WERI-Rb-1 (cell line): ENCODE measurements around the gene EPN1.
A peak's percentile ranks its signal among the peaks of the same experiment; 100 is the strongest.

Source experiments
- DNase-seq: peaks from one replicate; pipeline ENCODE4 v3.0.0-alpha.2; 2020
- H3K27ac ChIP-seq: fragments of 250-450 bp; sonication (Bioruptor Pico); 2 replicates; pipeline ENCODE4 v1.5.1; 2020; ENCODE audit warnings: mild to moderate bottlenecking, moderate library complexity
- H3K27me3 ChIP-seq: fragments of 250-450 bp; sonication (Bioruptor Pico); 2 replicates; pipeline ENCODE4 v1.5.1; 2021; ENCODE audit warnings: mild to moderate bottlenecking, low read depth, moderate library complexity; ENCODE audit not compliant: insufficient read depth, severe bottlenecking
- H3K36me3 ChIP-seq: fragments of 250-450 bp; sonication (Bioruptor Pico); 2 replicates; pipeline ENCODE4 v1.5.1; 2020; ENCODE audit warnings: mild to moderate bottlenecking, moderate library complexity
- H3K4me3 ChIP-seq: 2 replicates; pipeline ENCODE4 v1.5.1; 2011; ENCODE audit warnings: low read depth, mild to moderate bottlenecking, control low read depth, low read length
- H3K9me3 ChIP-seq: fragments of 250-450 bp; sonication (Bioruptor Pico); 2 replicates; pipeline ENCODE4 v1.5.1; 2021; ENCODE audit warnings: mild to moderate bottlenecking, moderate library complexity; ENCODE audit not compliant: severe bottlenecking
- CTCF ChIP-seq: IDR thresholded peaks from 2 replicates; pipeline ENCODE4 v1.5.1; 2011; ENCODE audit warnings: low read depth, mild to moderate bottlenecking, control low read depth, inconsistent platforms, low read length

Gene EPN1

DNA sequence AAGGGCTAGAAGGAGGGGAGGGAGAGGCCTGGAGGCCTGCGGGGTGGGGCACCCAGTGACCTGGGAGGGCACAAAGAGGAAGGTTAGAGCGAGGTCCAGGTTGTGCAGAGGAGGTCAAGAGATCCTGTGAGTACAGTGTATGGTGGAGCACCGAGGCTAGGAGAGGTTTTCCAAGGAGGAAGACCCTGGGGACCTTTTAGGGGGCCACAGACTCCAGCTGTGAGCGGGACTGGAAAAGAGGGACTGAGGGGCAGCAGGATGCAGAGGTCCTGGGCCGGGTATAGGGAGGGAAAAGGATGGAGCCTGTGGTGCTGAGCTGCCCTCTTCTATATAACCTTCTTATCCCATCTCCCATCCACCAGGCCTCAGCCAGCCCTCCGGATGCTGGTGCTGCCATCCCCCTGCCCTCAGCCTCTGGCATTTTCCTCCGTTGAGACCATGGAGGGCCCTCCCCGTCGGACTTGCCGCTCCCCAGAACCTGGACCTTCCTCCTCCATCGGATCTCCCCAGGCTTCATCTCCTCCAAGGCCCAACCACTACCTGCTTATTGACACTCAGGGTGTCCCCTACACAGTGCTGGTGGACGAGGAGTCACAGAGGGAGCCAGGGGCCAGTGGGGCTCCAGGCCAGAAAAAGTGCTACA lies 30.7 kb upstream of the EPN1 start:
- TF ChIP-seq CTCF, result no peak
- Histone ChIP-seq H3K27me3 (no peaks in the 10 kb centered on the region), H3K36me3 (peaks cover 18% of the 10 kb centered on the region), H3K9me3 (no peaks in the 10 kb centered on the region), H3K4me3 (peak overlapping the region; percentile 86), H3K27ac (peak overlapping the region; percentile 71)
- no peak for DNase-seq

GRCh38 chr19:55644842-55645511 lies 30.0 kb upstream of the EPN1 start:
- DNase-seq, result no peak
- peaks cover 21% of the 10 kb centered on the region for H3K36me3 ChIP-seq
- no peak for TF ChIP-seq CTCF
- H3K27ac ChIP-seq, result no peak overlapping the region
- H3K9me3 ChIP-seq, result no peaks in the 10 kb centered on the region
- no peak overlapping the region for H3K4me3 ChIP-seq
- no peaks in the 10 kb centered on the region for H3K27me3 ChIP-seq

DNA sequence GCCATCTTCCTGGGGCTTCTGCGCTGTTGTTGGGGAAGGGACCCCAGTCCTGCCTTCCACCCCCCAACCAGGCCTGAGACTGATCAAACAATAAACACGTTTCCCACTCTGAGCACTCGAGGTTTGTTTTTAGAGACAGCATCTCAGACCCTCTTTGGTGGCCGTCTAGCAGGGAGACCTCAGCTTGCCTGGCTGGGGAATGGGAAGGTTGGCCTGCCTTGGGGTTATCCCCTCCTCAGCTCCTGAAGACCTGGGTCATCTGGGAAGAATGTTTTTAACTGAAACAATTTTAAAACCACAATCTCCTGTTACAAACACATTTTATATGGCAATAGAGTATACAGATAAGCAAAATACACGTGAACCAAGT lies 29.5 kb upstream of the EPN1 start:
- Histone ChIP-seq H3K36me3 (peaks cover 21% of the 10 kb centered on the region), H3K27me3 (no peaks in the 10 kb centered on the region), H3K27ac (no peak overlapping the region), H3K4me3 (no peak overlapping the region), H3K9me3 (no peaks in the 10 kb centered on the region)
- no peak for TF ChIP-seq CTCF
- DNase-seq, result no peak

GRCh38 chr19:55646889-55647731 lies 27.9 kb upstream of the EPN1 start:
- no peaks in the 10 kb centered on the region for H3K27me3 ChIP-seq
- TF ChIP-seq CTCF, result no peak
- no peaks in the 10 kb centered on the region for H3K9me3 ChIP-seq
- DNase-seq, result no peak
- peak overlapping the region; percentile 94 for H3K27ac ChIP-seq
- H3K4me3 ChIP-seq, result peak overlapping the region; percentile 84
- peaks cover 24% of the 10 kb centered on the region for H3K36me3 ChIP-seq

GRCh38 chr19:55647732-55648584 lies 27.1 kb upstream of the EPN1 start, which contains the start of gene CCDC106:
TSS of gene CCDC106 (plus strand) at chr19:55648212. CDS start at chr19:55649047, 835 bp downstream.
- H3K27ac ChIP-seq, result peak within 1 kb of the TSS; percentile 94
- H3K27me3 ChIP-seq, result no peaks in the 10 kb centered on the region
- peak within 1 kb of the TSS; percentile 84 for H3K4me3 ChIP-seq

More at GRCh38 chr19:55647732-55648584, 27.1 kb upstream of the EPN1 start, which contains the start of gene CCDC106:
- H3K36me3 ChIP-seq, result peaks cover 30% of the 10 kb centered on the region
- no peaks in the 10 kb centered on the region for H3K9me3 ChIP-seq
- DNase-seq, result peak; percentile 83
- no peak for TF ChIP-seq CTCF
